SKM-1 treated with dmso at 0.1 percent for 144 hours (cell line): ENCODE data around the gene TRIM42.

Experiments used
- DNase-seq: peaks from one replicate; lab custom pipeline; 2025; ENCODE audit not compliant: unreplicated experiment; lab: John Stamatoyannopoulos, UW

TRIM42 gene

GRCh38 chr3:140677764-140678163 lies at the start of gene TRIM42:
TRIM42 (plus strand) TSS chr3:140678064; CDS start chr3:140678230, 166 bp downstream.
- DNase-seq: no peak

- DNase-seq: no peak
Observed at GRCh38 chr3:140628606-140629005, 49.3 kb upstream of the TRIM42 start.

GRCh38 chr3:140629357-140630137 lies 48.3 kb upstream of the TRIM42 start:
- DNase-seq: no peak

- DNase-seq: no peak
Observed at GRCh38 chr3:140630366-140630765, 47.5 kb upstream of the TRIM42 start.

GRCh38 chr3:140630866-140631265 lies 47.0 kb upstream of the TRIM42 start:
- DNase-seq: no peak

- DNase-seq: no peak
Observed at GRCh38 chr3:140635276-140635675, 42.6 kb upstream of the TRIM42 start.

- no peak for DNase-seq
Observed at GRCh38 chr3:140636406-140637138, 41.3 kb upstream of the TRIM42 start.

GRCh38 chr3:140651287-140651686 lies 26.6 kb upstream of the TRIM42 start:
- DNase-seq: no peak

- no peak for DNase-seq
Observed at GRCh38 chr3:140655678-140656077, 22.2 kb upstream of the TRIM42 start.

- no peak for DNase-seq
Observed at GRCh38 chr3:140664111-140664510, 13.8 kb upstream of the TRIM42 start.

- no peak for DNase-seq
Observed at GRCh38 chr3:140682586-140682985, 4.7 kb downstream of the TRIM42 start.

GRCh38 chr3:140686128-140686527 lies 8.3 kb downstream of the TRIM42 start:
- DNase-seq: no peak

- no peak for DNase-seq
Observed at GRCh38 chr3:140686948-140687347, 9.1 kb downstream of the TRIM42 start.

GRCh38 chr3:140695361-140696061 lies 17.6 kb downstream of the TRIM42 start:
- DNase-seq: no peak

- no peak for DNase-seq
Observed at GRCh38 chr3:140699516-140700231, 21.8 kb downstream of the TRIM42 start.

- DNase-seq: no peak
Observed at GRCh38 chr3:140702281-140702680, 24.4 kb downstream of the TRIM42 start.

- DNase-seq: no peak
Observed at GRCh38 chr3:140703496-140703895, 25.6 kb downstream of the TRIM42 start.

- no peak for DNase-seq
Observed at GRCh38 chr3:140704733-140705132, 26.9 kb downstream of the TRIM42 start.

GRCh38 chr3:140705954-140706353 lies 28.1 kb downstream of the TRIM42 start:
- no peak for DNase-seq

GRCh38 chr3:140706360-140706759 lies 28.5 kb downstream of the TRIM42 start:
- DNase-seq: no peak

GRCh38 chr3:140708815-140709214 lies 31.0 kb downstream of the TRIM42 start:
- DNase-seq: no peak
